GM18507 (cell line): ENCODE data around the gene EML2.

ENCODE experiments used
- DNase-seq: peaks from one replicate; pipeline ENCODE4 v3.0.0; 2011; ENCODE audit warnings: low read depth; ENCODE audit not compliant: insufficient read length; ENCODE audit errors: extremely low spot score
- FAIRE-seq: peaks from 2 replicates; lab custom pipeline; 2011; peaks lifted over from hg19 to GRCh38; lab: Jason Lieb, UNC

Gene EML2

GRCh38 chr19:45560686-45561085, 78.5 kb downstream of the EML2 start:
- FAIRE-seq (no peak), DNase-seq (no peak)

GRCh38 chr19:45560038-45560437, 79.2 kb downstream of the EML2 start:
- DNase-seq (no peak), FAIRE-seq (no peak)
